Measurements from ENCODE around the gene LDHAL6A.

LDHAL6A gene

GRCh38 chr11:18490736-18491485 is 35.3 kb downstream of the LDHAL6A start:
- no peak for DNase-seq

GRCh38 chr11:18491924-18492323 is 36.3 kb downstream of the LDHAL6A start:
- no peak for DNase-seq

DNA sequence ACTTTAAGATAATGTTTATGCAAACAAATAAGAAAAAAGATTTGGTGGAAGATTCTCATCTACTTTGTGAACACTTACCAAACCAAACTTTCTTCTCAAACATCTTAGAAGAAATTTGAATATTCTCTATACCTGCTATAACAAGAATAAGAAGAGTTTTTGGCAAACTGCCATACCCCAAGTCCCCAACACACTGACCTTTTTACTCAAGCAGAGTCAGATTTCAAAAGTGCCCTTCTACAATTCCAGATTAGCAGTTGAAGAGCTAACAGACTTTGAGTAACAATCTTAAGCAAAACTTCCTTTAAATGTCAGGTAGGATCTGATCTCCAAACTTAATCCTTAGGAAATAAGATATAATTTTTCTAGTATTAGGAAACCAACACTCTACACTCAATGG is 37.2 kb downstream of the LDHAL6A start:
- no peak for DNase-seq

DNA sequence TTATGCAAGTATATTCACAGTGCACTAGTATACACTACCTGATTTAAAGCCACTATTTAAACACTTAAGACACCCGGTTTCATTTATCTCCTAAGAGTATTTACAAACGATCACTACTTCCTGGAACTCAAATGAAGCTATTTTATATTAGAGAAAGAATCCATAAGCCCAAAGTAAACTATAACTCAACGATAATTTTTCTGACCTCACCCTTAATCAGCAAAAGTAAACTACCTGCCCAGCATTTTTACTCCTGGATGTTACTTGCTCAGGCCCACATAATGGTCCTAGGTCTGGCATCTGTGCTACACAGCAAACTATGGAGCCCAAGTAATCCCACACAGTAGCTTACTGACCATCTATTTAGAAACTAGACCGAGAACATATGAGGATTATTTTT is 37.7 kb downstream of the LDHAL6A start:
- no peak for DNase-seq

DNA sequence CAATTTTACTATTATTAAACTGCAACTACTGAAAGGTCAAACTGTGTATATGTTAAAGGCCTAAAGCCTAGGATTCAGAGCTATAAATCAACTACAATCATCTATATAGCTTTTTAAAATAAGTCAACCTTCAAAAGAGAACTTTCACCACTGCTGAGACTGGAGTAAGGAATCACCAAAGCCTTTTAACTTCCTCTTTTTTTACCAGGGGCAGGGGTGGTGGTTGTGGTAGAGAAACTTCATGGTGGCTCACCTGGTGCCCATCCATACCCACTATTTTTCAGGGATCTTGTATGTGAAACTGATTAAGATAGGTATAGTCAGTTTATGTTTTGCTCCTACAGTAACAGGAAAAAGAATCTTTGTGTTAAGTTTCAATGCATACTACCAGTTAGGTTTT is 39.6 kb downstream of the LDHAL6A start:
- no peak for DNase-seq

- DNase-seq: no peak
Measured at GRCh38 chr11:18495703-18496102, 40.0 kb downstream of the LDHAL6A start.

GRCh38 chr11:18498039-18498438 is 42.4 kb downstream of the LDHAL6A start:
- DNase-seq: no peak

DNA sequence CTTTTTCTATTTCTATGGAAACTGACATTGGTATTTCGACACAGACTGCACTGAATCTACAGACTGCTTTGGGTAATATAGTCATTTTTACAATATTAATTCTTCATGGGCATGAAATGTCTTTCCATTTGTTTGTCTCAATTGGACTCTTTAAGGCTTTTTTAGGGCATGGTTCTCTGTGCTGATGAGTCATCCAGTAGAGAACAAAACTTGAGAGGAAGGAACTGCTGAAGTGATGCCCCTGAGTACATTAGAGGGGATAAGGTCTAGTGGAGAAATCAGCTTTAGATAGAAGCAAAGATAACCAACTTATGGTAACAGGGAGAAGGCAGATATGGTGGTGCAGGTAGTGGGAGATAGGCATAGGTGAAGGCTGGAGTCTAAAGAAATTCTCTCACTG is 46.0 kb downstream of the LDHAL6A start:
- no peak for DNase-seq

- no peak for DNase-seq
Measured at GRCh38 chr11:18502352-18502751, 46.7 kb downstream of the LDHAL6A start.

GRCh38 chr11:18521122-18521521 is 65.5 kb downstream of the LDHAL6A start:
- no peak for DNase-seq

GRCh38 chr11:18522388-18522787 is 66.7 kb downstream of the LDHAL6A start:
- DNase-seq: no peak

DNA sequence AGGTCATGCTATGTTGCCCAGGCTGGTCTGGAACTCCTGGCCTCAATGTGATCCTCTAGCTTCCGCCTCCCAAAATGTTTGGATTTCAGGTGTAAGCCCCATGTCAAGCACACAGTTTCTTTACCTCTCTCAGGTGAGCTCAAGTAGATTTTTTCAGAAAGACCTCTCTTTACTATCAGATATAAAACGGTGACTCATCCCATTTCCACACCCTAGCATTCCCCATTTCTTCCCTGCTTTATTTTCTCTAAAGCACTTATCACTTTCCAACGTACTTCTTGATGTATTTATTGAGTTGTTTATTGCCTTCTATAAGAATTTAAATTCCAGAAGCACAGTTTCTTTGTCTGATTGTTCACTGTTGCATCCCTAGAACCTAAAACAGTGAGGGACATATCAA is 67.4 kb downstream of the LDHAL6A start:
- DNase-seq: no peak

GRCh38 chr11:18524248-18524647 is 68.6 kb downstream of the LDHAL6A start:
- DNase-seq: no peak

DNA sequence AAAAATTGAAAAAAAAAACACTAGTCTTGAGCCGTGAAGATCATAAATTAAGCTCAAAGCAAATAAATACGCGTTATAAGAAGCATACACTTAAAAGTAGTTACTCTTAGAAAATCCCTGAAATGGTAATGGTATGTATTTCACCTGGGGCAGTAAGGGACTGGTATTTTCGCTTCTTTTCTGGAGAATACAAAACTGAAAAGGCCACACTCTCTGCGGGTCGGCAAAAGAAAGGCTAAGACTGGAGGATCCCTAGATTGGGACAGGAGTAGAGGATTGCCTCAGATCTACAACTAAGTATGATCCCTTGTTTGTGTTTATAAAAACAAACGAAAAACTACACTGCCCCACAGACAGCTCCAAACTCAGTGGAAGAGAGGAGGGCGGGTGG is 70.5 kb downstream of the LDHAL6A start:
- DNase-seq: no peak

DNA sequence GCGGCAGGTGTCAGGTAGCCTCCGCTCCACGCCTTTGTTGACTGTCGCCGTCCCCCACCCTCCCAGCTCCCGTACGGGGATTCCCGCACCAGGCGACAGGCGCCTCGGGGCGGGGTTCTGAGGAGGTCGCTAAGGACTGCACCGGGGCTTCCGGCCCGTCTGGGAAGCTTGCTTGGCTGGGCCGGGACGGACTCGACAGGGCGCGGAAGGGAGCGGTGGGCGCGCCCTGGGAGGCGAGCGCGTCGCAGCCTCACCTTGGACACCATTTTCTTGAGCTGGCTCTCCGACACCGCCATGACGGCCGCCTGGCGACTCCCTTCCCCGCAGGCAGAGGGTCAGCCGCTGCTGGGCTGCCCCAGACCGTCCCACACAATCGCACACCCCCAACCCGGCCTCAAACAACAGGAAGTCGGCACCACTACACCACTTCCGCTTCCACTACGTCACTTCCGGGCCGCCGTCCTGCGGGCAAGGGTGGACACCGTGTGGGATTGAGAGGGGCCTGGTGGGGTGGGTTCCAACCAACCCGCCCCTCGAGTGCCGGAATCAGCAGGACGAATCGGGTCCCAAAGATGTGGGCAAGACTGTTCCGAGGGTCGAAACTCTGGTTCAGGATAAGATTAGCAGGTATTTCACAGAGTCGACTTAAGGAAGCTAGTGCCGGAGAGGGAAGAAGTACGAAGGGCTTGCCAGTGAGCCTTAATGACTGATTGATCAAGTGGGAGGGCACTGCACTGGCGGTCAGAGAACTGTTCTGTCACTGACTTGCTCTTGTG is 71.1 kb downstream of the LDHAL6A start, which contains the start of gene TSG101:
Gene TSG101 (minus strand): TSS at position 422 of the 776 bp plus-strand sequence. CDS start 126 bp downstream, at position 296.
- DNase-seq: peak; percentile 91 to 93

GRCh38 chr11:18527512-18527911 is 71.9 kb downstream of the LDHAL6A start:
- DNase-seq: no peak

Measured in stimulated activated CD4-positive, alpha-beta T cell treated with anti-CD3 and anti-CD28 coated beads, Interleukin-2, amount 100 ng/mL, for 48 hours (primary cell).